HG02852 (cell line): ENCODE results near the gene RALGPS1.

Source experiments
- ATAC-seq: cut with Tn5 transposase; IDR thresholded peaks from one replicate; pipeline ENCODE4 v1.9.1; 2021; ENCODE audit warnings: mild to moderate bottlenecking, moderate library complexity; ENCODE audit not compliant: unreplicated experiment

Gene RALGPS1

GRCh38 chr9:127050152-127050551 is 135.6 kb downstream of the RALGPS1 start:
- ATAC-seq = no peak

DNA sequence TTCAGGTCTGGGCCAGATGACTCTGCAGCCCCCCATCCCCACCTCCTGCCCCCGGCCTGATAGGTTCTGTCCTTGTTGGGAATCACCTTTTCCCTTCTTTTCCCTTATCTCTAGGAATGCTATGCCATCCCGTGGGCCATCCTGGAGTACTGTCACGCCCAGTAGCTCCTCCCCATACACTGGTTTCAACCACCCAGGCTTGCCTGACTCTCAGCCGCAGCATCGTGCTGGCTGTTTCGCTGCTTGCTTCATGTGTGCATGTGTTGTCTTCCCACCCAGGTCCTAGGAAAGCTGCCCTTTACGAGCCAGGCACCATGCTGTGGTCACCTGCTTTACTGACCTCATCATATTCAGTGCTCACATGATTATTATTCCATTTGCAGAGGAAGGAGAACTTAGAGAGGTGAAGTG is 136.0 kb downstream of the RALGPS1 start:
- ATAC-seq = no peak

GRCh38 chr9:127051881-127052595 is 137.5 kb downstream of the RALGPS1 start:
- no peak for ATAC-seq

GRCh38 chr9:127053057-127053821 is 138.7 kb downstream of the RALGPS1 start:
- ATAC-seq = no peak

DNA sequence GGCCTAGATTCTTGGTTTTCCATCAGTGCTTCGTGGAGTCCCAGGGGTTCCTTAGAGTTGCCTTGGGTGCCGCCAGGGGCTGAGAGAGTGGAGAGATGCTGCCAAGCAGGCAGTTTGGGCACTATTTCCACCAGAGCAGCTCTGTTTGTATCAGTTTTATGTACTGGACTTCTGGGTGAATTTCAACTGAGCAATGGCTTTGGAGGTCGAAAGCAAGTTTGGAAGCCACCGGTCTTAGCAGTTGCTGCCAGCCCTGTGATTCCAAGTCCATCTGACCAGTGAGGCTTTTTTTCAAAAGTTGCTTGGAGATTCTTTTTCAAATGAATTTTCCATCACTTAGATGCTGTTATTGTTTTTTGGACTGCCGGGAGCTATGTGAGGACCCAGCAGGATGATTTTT is 139.4 kb downstream of the RALGPS1 start:
- no peak for ATAC-seq

- no peak for ATAC-seq
These were observed 141.3 kb downstream of the RALGPS1 start for GRCh38 chr9:127055745-127056402.

DNA sequence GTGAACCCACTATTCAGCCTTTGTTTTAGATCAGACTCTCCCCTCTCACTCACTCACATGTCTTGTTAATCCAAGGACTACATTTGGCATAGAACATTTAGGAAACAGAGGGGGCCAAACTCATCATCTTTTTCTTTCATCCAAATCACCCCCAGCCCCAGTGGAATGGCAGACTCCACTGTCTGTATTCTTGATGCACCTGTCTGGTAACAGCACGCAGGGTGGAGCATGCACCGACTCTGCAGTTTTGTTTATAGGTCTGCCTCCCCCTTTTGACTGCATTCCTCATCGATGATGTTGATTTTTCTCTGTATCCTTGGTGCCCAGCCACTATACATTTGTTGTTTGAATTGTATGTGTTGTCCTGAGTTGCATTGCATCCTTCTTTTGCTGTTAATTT is 141.9 kb downstream of the RALGPS1 start:
- no peak for ATAC-seq

GRCh38 chr9:127058011-127058644 is 143.5 kb downstream of the RALGPS1 start:
- ATAC-seq = no peak

DNA sequence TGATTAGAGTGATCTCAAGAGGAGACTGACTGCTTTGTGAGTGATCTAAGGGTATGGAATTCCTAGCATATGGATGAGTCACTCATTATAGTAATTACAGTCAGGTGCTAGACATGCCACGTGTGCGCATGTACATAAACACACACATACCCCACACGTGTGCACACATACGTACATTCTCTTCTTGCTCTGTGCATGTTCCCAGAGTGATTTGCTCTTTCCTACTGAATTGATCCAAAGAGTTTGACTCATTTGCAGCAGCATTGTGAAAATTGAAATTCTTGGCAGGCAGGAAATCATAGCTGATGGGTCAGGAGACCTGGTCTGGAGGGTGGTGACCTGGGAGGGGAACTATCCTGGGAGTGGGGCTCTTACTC is 144.1 kb downstream of the RALGPS1 start:
- ATAC-seq = no peak

DNA sequence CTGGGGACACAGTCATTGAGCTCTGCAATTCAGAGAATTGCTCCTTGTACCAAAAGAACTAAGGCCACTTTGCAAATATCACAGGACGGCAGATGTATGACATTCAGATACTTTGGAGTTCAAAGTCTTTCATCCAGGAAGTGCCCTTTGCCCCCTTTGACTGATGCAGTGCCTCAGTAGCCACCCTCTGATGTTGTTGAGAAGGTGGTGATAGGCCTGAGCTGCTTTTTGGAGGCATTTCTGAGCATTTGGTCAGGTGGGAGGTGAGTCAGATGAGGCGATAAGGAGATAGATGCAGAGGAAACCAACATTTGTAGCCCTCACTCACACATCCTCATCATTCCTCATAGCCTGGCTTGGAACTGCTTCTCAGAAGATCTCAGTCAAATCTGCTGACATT is 144.4 kb downstream of the RALGPS1 start:
- no peak for ATAC-seq

- ATAC-seq = no peak
These were observed 145.3 kb downstream of the RALGPS1 start for GRCh38 chr9:127059765-127060361.

GRCh38 chr9:127061411-127061810 is 146.8 kb downstream of the RALGPS1 start:
- ATAC-seq = no peak

- ATAC-seq = no peak
These were observed 149.8 kb downstream of the RALGPS1 start for GRCh38 chr9:127064335-127064734.

GRCh38 chr9:127065592-127065991 is 151.0 kb downstream of the RALGPS1 start:
- no peak for ATAC-seq

DNA sequence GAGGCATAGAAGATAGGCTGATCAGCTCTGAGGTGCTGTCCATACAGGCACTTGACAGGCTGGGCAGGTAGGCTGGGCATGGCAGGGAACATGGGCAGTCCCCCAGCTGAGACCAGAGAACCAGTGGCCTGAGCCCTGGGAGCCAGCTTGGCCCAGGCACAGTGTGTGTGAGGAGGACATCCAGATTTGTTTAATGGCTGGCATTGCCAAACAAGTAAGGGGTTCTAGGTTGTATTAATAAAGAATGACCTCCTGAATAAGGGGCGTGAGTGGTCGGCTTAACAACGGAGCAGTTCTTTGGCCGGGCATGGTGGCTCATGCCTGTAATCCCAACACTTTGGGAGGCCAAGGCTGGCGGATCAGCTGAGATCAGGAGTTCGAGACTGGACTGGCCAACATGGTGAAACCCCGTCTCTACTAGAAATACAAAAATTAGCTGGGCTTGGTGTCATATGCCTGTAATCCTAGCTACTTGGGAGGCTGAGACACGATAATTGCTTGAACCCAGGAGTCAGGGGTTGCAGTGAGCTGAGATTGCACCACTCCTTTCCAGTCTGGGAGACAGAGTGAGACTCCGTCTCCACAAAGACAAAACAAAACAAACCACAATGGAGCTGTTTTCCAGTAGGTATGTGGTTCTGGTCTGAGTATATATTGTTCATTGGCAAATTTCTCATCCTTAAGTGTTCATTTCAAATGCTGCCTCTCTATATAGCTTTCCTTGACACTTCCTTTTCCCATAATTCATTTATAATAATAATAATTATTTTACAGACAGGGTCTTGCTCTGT is 151.7 kb downstream of the RALGPS1 start:
- no peak for ATAC-seq

DNA sequence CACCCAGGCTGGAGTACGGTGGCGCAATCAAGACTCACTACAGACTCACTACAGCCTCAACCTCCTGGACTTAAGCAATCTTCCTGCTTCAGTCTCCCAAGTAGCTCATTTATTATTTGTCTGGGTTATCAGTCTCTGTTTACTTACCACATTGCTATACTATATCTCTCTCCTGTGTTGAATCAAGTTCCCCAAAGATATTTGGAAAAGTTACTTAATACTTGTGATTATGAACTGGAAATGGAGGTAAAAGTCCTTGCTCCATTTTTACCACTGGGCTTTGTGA is 152.2 kb downstream of the RALGPS1 start:
- no peak for ATAC-seq

GRCh38 chr9:127067603-127068220 is 153.1 kb downstream of the RALGPS1 start:
- ATAC-seq = no peak

- no peak for ATAC-seq
These were observed 160.3 kb downstream of the RALGPS1 start for GRCh38 chr9:127074561-127075548.
